ENCODE results near the gene MET.
A peak's percentile ranks its signal among the peaks of the same experiment; 100 is the strongest.
"Not testable (repeated sequence)": the region's sequence is repeated elsewhere in the genome, so short reads cannot be mapped to it uniquely, and the experiment has no call there.

MET gene

GRCh38 chr7:116653646-116654045 is 18.4 kb upstream of the MET start:
- Mint-ChIP-seq H3K27ac (no peak overlapping the region), H3K36me3 (ENCODE audit: low read depth) (no peaks in the 10 kb centered on the region), H3K4me1 (peaks cover 20% of the 10 kb centered on the region), H3K4me3 (no peak overlapping the region), H3K27me3 (ENCODE audit: low read depth, poor library complexity) (peaks cover 10% of the 10 kb centered on the region), H3K9me3 (peaks cover 3% of the 10 kb centered on the region)
- TF ChIP-seq, protein P1, sequence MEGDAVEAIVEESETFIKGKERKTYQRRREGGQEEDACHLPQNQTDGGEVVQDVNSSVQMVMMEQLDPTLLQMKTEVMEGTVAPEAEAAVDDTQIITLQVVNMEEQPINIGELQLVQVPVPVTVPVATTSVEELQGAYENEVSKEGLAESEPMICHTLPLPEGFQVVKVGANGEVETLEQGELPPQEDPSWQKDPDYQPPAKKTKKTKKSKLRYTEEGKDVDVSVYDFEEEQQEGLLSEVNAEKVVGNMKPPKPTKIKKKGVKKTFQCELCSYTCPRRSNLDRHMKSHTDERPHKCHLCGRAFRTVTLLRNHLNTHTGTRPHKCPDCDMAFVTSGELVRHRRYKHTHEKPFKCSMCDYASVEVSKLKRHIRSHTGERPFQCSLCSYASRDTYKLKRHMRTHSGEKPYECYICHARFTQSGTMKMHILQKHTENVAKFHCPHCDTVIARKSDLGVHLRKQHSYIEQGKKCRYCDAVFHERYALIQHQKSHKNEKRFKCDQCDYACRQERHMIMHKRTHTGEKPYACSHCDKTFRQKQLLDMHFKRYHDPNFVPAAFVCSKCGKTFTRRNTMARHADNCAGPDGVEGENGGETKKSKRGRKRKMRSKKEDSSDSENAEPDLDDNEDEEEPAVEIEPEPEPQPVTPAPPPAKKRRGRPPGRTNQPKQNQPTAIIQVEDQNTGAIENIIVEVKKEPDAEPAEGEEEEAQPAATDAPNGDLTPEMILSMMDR (IDR thresholded peaks at IDR 0.05): no peak
- no peak for DNase-seq

DNA sequence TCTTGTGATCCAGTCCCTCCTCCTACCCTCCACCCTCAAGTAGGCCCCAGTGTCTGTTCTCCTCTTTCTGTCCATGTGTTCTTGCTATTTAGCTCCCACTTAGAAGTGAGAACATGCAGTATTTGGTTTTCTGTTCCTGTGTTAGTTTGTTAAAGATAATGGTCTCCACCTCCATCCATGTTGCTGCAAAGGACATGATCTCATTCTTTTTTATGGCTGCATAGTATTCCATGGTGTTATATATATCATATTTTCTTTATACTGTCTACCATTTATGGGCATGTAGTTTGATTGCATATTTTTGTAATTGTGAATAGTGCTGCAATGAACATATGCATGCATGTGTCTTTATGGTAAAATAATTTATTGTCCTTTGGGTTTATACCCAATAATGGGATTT is 12.7 kb upstream of the MET start:
- H3K4me3 Mint-ChIP-seq; DNase-seq; H3K36me3 Mint-ChIP-seq (ENCODE audit: low read depth); H3K27ac Mint-ChIP-seq; H3K27me3 Mint-ChIP-seq (ENCODE audit: low read depth, poor library complexity): not testable (repeated sequence)
- H3K4me1 Mint-ChIP-seq: peaks cover 58% of the 10 kb centered on the region
- peaks cover 14% of the 10 kb centered on the region for H3K9me3 Mint-ChIP-seq

- Mint-ChIP-seq H3K4me3 (no peak overlapping the region), H3K36me3 (ENCODE audit: low read depth) (no peaks in the 10 kb centered on the region), H3K4me1 (peaks cover 60% of the 10 kb centered on the region), H3K27ac (peak overlapping the region; percentile 55), H3K27me3 (ENCODE audit: low read depth, poor library complexity) (peaks cover 7% of the 10 kb centered on the region), H3K9me3 (peaks cover 14% of the 10 kb centered on the region)
- DNase-seq: peak; percentile 54
- TF ChIP-seq, protein P1 (IDR thresholded peaks at IDR 0.05): no peak
These were observed 10.1 kb upstream of the MET start for GRCh38 chr7:116661865-116662264.

DNA sequence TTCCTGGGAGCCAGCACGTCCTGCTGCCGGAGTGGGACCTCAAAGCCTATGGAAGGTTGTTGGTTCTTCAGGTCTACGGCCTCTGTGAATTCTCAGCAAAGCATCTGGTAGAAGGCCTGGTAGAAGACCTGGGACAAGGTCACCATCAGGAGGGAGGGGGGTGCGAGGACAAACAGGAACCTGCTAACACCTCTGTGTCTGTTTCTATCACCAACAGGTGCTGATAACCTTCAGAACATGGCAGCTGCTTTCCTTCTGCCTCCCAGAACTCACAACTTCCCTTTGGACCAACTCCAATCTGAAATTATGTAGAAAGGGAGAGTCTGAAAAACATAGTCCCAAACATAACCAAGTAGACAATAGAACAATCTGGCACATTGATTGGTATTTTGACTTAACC is 8.3 kb upstream of the MET start:
- Mint-ChIP-seq H3K4me1 (peaks cover 52% of the 10 kb centered on the region), H3K27ac (no peak overlapping the region), H3K27me3 (ENCODE audit: low read depth, poor library complexity) (peaks cover 11% of the 10 kb centered on the region), H3K4me3 (no peak overlapping the region), H3K9me3 (peaks cover 14% of the 10 kb centered on the region), H3K36me3 (ENCODE audit: low read depth) (no peaks in the 10 kb centered on the region)
- TF ChIP-seq, protein P1 (IDR thresholded peaks at IDR 0.05): no peak
- no peak for DNase-seq

- Mint-ChIP-seq H3K36me3 (ENCODE audit: low read depth) (no peaks in the 10 kb centered on the region), H3K27ac (no peak overlapping the region), H3K4me1 (peaks cover 52% of the 10 kb centered on the region), H3K27me3 (ENCODE audit: low read depth, poor library complexity) (peaks cover 28% of the 10 kb centered on the region), H3K4me3 (no peak overlapping the region), H3K9me3 (peaks cover 5% of the 10 kb centered on the region)
- TF ChIP-seq, protein P1 (IDR thresholded peaks at IDR 0.05): no peak
- DNase-seq: no peak
These were observed 6.5 kb upstream of the MET start for GRCh38 chr7:116665332-116665996.

DNA sequence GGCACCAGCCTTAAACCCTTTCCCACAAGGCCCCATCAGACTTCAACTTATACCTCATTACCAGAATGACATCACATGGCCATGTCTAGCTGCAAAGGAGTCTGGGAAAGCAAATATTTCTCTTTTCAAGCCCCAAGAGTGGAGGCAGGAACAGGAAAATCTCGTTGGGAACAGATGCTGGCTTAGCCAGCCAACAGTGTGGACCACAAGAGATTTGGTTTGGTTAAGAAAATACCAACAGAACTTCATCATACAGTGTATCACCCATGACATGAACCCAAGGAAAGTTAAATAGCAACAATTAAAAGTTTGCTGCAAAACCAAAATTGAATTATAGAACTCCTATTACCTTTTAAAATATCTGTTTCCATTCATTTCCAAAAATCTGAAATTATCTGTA is 2.2 kb upstream of the MET start:
- no peak for DNase-seq
- H3K27me3 Mint-ChIP-seq (ENCODE audit: low read depth, poor library complexity): peaks cover 66% of the 10 kb centered on the region
- H3K9me3 Mint-ChIP-seq: peaks cover 4% of the 10 kb centered on the region
- no peaks in the 10 kb centered on the region for H3K36me3 Mint-ChIP-seq (ENCODE audit: low read depth)
- TF ChIP-seq, protein P1 (IDR thresholded peaks at IDR 0.05): no peak
- H3K4me1 Mint-ChIP-seq: peaks cover 33% of the 10 kb centered on the region
- H3K27ac Mint-ChIP-seq: no peak overlapping the region
- H3K4me3 Mint-ChIP-seq: no peak overlapping the region
